ENCODE data around the gene CAMK2B.

CAMK2B gene

DNA sequence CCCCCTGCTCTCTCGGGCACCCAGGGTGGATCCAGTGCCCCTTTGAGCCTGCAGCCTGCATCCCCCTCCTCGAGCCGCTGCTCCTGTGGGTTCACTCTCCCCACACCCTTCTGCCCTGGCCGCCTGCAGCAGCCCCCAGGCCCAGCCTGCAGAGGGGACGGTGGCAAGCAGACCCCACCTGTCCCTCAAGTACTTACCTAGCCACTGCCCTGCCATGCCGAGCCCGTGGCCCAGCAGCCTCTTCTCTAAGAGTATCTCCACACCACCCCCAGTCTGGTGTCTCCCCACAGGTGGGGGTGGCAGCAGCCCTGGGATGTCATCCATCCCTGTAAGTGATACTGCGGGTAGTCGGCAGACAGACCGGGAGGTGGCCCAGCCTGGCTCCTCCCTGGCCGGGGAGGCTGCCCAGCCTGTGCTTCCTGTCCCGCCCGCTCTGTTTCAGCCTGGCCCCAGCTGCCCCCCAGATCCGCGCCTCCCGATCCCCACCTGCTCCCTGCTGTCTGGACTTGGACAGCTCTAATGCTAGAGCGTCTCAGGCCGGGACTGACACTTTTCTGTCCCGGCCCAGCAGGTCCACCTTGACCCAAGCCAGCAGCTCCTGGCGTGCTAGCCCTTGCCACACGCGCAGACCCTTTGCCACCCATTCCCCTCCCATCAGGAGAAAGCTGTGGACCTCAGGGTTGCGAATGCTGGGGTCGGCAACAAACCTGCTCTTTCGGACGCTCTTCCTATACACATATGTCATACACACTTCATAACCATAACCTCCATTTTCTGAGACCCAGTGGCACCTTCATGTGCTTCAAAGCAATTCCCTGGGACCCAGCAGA, 99.6 kb downstream of the CAMK2B start:
- no peak for DNase-seq

- DNase-seq: no peak
Measured at GRCh38 chr7:44224974-44225565, 100.3 kb downstream of the CAMK2B start.

DNA sequence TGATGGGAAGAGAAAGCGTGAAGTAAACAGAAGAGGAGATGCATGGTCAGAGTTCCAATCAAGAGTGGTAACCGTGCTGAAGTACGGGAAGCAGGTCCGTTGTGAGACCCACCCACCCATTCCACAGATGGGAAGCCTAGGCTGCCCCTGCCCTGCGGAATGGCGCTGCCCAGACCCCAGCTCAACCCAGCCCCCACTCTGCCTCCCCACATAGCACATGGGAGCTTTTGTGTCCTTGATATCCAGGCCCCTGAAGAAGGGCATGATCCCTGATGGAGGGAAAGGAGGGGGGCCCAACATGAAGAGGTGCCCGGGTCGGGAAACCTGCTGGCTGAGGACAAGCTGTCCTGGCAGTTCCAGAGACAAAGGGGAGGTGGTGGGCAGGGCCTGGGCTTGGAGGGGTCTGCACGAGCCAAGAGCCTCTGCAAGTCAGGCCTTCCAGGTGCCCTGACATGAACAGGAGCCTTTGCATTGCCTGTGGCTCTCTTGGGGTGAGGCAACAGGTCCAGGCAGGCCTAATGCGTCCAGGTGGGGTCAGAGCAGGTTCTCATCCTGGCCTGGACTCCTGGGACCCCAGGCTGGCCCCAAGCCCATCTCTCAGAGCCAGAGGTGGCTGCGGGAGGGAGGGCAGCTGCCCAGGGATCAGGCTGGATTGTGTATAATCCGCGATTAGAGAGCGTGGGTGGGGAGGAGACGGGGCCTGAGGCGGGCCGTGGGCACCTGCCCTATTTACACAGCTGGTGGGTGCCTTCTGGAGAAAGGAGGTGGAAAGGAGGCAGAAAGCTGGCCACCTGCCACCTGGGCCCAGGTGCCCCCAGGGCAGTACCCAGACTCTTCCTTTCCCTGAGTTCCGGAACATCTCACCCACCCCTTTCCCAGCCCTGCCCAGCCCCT, 101.1 kb downstream of the CAMK2B start:
- DNase-seq: no peak

- DNase-seq: no peak
Measured at GRCh38 chr7:44223362-44224079, 101.9 kb downstream of the CAMK2B start.

GRCh38 chr7:44222776-44223261, 102.6 kb downstream of the CAMK2B start:
- DNase-seq: no peak

DNA sequence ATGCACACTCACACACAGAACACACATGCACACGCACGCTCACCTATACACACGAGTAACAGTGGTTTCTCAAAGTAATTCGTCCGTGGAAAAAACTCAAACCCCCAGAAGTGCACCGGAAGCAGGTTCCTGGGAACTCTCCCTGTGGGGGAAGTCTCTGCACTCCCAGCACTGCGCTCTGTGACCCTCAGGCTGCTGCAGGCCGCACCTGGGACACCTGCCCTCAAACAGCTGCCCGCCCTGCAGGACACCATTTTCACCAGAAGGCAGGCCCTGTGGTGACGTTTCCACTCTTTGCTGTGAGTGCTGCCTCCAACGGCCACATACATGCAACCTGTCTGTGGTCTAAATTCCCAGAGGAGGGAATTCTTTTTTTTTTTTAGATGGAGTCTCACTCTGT, 103.3 kb downstream of the CAMK2B start:
- no peak for DNase-seq

- DNase-seq: no peak
Measured at GRCh38 chr7:44221231-44221791, 104.1 kb downstream of the CAMK2B start.

- DNase-seq: no peak
Measured at GRCh38 chr7:44220358-44221112, 104.9 kb downstream of the CAMK2B start.

- no peak for DNase-seq
Measured at GRCh38 chr7:44220046-44220357, 105.4 kb downstream of the CAMK2B start.

- DNase-seq: no peak
Measured at GRCh38 chr7:44219371-44220045, 105.9 kb downstream of the CAMK2B start.

GRCh38 chr7:44218418-44219201, 106.8 kb downstream of the CAMK2B start:
- DNase-seq: no peak

GRCh38 chr7:44217852-44218402, 107.5 kb downstream of the CAMK2B start:
- DNase-seq: no peak

DNA sequence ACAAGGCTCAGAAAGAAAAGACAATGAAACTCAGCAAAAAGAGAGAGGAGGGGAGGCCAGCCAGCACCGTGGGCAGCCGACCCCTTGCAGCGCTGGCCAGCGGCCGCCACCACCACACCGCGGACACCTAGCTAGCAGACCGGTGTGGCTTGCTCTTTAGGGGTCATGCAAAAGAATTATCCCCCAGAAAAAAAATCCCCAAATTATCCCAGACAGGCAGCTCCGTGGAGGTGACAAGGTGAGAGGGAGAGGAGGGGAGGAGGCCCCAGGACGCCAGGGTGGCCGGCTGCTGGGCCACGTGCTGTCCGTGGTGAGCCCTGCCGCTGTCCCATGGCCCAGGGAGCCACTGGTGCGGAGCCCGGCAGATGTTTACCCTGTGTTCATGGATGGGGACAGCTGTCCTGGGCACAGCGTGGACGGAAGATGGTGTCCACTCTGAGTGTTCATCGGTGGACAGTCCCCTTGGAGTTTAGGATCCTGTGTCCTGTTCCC, 108.1 kb downstream of the CAMK2B start:
- DNase-seq: no peak

DNA sequence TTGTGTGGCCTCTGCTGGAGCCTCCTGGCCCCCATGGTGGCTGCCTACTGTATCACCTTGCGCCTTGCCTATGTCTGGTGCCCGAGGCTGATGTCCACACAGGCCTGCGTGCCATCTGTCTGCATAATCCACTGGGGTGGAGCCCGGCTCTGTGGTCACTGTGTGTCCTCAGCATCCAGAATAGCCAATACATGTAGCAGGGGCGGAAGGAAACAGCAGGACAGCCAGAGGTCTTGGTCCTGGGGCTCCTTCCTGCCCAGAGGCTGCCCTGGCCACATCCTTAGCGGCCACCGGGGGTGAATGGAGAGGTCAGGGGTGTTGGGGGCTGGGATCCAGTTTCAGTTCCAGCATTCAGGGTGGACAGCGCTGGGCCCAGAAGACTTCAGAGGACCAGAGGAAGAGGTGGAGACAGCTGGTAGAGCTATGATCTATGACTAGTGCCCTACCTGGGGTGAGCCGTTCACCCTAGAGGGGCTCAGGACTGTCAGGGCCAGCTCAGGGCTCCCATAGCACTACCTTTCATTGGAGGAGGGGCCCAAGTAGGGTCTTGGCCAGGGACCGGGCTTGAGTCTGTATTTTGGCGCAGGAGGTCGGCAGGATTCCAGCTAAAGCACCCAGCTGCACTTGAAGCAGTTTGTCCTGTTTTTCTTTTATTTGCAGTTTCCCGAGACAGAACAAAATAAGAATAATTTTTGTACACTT, 108.7 kb downstream of the CAMK2B start:
- no peak for DNase-seq

DNA sequence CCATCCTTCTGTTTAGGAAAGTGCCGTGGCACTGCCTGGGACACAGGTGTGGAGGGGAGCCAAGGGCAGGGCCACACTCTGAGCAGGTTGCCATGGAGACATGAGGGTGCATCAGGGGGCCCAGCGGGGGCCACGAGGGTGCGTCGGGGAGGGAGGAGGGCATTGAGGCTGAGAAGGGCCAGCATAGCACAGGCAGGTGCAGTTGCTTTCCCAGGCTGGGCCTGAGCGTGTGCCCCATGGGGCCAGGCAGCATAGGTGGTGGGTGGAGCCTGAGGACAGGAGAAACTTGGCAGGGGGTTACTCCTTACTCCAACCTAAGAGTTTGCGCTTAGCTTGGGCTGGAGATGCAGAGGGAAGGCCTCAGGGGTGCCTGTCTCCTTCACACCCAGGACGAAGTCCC, 109.4 kb downstream of the CAMK2B start:
- no peak for DNase-seq

- DNase-seq: no peak
Measured at GRCh38 chr7:44215531-44215930, 109.9 kb downstream of the CAMK2B start.

DNA sequence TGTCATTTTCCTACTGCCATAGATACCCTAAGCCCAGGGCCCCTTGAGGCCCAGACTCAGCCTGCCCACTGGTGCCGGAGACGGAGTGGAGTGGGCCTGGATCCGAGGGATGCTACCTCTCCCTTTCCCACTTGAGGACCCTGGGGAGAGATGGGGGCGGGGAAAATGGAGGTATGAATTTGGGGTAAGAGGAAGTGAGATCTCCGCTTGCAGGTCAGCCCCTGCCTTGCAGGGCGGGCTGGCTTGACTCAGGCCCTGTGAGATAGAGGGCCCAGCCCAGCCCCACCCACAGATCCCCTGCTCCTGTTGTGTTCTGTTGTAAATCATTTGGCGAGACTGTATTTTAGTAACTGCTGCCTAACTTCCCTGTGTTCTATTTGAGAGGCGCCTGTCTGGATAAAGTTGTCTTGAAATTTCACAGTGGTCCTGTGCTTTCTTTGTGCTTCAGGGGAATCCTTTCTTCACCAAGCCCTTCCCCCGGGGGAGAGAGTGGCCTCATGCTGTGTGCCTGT, 111.5 kb downstream of the CAMK2B start:
- no peak for DNase-seq

- DNase-seq: no peak
Measured at GRCh38 chr7:44213206-44213876, 112.1 kb downstream of the CAMK2B start.

Measured in CD4-positive, alpha-beta T cell treated with Interleukin-12 subunit alpha and Interleukin-12 subunit beta, for 1 hour (primary cell).